Measurements from ENCODE around the gene ST6GALNAC3.

The ST6GALNAC3 gene

GRCh38 chr1:76084685-76085084 is 10.1 kb downstream of the ST6GALNAC3 start:
- TF ChIP-seq GATA2 (IDR thresholded peaks at IDR 0.05; ENCODE audit: low read depth, low read length) (no peak), GATA3 (IDR thresholded peaks at IDR 0.05; ENCODE audit: low read depth, low read length) (no peak)

- no peak for TF ChIP-seq GATA2 (IDR thresholded peaks at IDR 0.05; ENCODE audit: low read depth, low read length)
- TF ChIP-seq GATA3 (IDR thresholded peaks at IDR 0.05; ENCODE audit: low read depth, low read length): no peak
Observed at GRCh38 chr1:76086109-76086508, 11.6 kb downstream of the ST6GALNAC3 start.

DNA sequence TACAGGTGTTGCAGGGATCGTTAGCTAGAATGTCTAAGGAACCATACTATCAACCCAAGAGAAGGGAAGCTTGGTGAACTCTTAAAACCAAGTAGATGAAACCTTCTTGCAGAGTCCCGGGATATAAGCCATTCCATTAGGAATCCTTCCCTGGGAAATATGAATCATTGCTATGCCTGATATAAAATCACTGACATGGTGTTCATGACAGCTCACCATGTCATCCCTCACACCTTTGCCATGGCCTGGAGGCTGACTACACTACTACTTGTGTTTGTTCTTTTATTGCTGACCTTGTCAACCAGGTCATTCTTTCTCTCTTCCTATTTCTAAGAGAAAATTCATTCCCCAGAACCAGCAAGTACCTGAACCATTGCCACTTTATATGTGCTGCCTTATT is 12.1 kb downstream of the ST6GALNAC3 start:
- TF ChIP-seq GATA2 (IDR thresholded peaks at IDR 0.05; ENCODE audit: low read depth, low read length): no peak
- TF ChIP-seq GATA3 (IDR thresholded peaks at IDR 0.05; ENCODE audit: low read depth, low read length): no peak

DNA sequence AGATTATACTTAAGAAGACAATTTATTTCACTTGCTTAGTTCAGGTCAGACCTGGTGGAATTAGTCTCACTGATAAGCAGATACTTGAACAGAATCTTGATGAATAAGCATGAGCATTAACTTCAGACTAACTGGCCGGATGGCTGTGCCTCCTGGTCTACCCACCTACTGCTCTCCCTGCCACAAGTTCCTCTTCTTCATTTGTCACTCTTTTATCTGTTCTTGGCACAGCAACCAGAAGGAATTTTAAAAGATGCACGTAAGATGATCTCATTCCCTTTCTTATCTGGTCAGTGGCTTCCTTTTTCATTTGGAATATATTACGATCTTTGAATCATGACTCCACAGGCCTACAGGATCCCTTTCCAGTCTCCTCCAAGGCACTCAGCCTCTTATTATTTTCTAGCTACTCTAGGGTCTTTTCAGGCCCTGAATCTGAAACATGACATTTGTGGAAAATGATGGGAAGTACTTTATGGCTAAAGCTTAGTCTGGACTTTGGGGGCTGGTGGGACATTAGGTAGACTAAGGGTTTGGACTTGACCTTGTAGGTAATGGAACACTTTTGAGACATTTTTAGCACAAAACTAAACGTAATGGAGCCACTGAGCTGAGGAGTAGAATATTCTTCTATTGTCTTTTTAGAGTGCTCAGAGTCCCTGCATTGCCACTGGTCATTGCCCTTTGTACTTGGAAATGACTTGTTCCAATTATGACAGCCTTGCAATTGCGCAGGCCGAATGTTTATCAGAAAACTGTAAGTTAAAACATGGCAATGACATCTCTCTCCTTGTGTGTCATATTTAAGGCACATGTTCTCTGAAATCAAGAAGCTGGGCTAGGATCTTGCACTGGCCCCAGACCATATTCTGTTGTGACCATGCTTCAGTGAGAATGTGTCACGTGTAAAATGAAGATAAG is 16.0 kb downstream of the ST6GALNAC3 start:
- TF ChIP-seq GATA2 (IDR thresholded peaks at IDR 0.05; ENCODE audit: low read depth, low read length) (no peak), GATA3 (IDR thresholded peaks at IDR 0.05; ENCODE audit: low read depth, low read length) (no peak)

DNA sequence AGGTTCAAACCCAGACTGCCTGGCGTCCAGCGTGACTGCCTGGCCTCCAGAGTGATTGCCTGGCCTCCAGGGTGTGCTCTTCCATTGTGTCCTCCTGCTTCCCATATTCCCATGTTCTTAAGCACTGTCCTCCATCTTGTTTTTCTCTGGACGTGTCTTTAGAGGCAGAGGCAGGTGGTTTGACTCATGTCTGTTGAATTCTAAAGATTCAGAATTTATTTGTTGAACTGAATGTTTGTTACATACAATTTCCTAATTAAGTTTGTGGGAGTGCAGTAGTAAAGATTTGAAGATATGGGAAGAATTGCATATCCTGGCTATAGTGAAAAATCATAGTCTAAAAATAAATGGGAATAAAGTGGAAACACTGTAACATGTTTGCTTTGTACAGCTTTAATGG is 18.3 kb downstream of the ST6GALNAC3 start:
- no peak for TF ChIP-seq GATA2 (IDR thresholded peaks at IDR 0.05; ENCODE audit: low read depth, low read length)
- TF ChIP-seq GATA3 (IDR thresholded peaks at IDR 0.05; ENCODE audit: low read depth, low read length): no peak

DNA sequence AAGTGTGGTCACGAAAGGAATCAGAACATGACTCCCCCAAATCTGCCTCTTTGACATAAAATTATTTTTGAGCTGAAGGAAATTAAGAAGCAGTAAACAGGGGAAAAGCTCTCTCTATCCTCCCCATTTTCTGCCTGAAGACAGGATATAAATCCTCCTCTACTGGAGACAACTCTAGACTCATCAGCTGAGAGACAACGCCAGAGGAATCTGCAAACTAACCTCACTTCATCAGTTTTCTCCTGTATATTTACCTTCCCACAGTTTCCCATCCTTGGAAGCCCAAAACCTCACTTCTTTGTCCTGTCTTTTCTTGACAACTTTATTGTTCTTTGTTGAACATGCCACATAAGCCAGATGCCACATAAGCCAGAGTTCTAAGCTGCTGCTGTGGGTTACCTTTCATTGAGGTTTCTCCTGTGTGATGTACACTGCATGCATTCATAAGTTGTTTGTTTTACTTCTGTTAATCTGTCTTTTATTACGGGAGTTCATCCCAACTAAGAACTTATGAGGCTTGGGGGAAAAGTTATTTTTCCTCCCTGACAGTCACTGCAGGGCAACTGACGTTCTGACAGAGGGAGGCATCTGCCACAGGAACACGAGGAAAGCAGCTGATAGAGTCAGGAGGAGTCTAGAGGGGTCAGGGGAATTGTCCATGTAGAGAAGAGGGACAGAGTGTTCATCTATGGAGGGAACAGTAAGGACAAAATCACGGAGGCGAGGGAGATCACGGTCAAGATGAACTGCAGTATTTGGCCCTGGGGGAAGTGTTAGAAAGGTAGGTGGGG is 19.2 kb downstream of the ST6GALNAC3 start:
- TF ChIP-seq GATA3 (IDR thresholded peaks at IDR 0.05; ENCODE audit: low read depth, low read length): no peak
- no peak for TF ChIP-seq GATA2 (IDR thresholded peaks at IDR 0.05; ENCODE audit: low read depth, low read length)

GRCh38 chr1:76095802-76096201 is 21.3 kb downstream of the ST6GALNAC3 start:
- TF ChIP-seq GATA3 (IDR thresholded peaks at IDR 0.05; ENCODE audit: low read depth, low read length) (no peak), GATA2 (IDR thresholded peaks at IDR 0.05; ENCODE audit: low read depth, low read length) (no peak)

GRCh38 chr1:76098845-76099244 is 24.3 kb downstream of the ST6GALNAC3 start:
- TF ChIP-seq GATA3 (IDR thresholded peaks at IDR 0.05; ENCODE audit: low read depth, low read length) (no peak), GATA2 (IDR thresholded peaks at IDR 0.05; ENCODE audit: low read depth, low read length) (no peak)

- no peak for TF ChIP-seq GATA3 (IDR thresholded peaks at IDR 0.05; ENCODE audit: low read depth, low read length)
- TF ChIP-seq GATA2 (IDR thresholded peaks at IDR 0.05; ENCODE audit: low read depth, low read length): no peak
Observed at GRCh38 chr1:76101548-76101947, 27.0 kb downstream of the ST6GALNAC3 start.

DNA sequence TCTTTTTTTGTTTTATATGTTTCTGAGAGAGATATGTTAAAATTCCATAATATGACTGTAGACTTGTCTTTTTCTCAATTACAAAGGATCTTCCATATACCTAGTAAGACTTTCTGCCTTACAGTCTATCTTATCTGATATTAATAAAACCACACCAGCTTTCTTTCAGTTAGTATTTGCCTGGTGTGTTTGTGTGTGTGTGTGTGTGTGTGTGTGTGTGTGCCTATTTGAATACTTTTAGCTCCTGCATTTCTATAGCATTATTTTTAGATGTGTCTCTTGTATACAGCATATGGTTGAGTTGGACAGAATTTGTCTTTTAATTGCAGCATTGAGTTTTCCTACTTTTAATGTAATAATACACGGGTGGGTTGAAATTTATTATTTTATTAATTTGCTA is 27.5 kb downstream of the ST6GALNAC3 start:
- TF ChIP-seq GATA3 (IDR thresholded peaks at IDR 0.05; ENCODE audit: low read depth, low read length) (no peak), GATA2 (IDR thresholded peaks at IDR 0.05; ENCODE audit: low read depth, low read length) (no peak)

DNA sequence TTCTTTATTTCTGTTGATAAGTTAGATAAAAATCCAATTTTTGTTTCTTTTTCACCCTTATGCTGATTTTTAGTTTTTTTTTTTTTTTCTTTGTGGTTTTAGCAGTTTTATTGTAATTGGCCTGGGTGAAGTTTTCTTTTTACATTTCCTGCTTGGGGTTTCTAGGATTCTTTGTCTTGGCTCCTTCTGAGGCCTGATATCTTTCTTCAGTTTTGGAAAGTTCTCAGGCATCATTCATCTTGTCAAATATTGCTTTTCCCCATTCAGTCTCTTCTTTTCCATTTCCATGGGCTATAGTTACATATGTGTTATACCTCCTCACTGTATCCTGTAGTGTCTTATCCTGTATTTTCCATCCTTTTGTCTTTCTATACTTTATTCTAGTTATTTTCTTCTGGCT is 28.5 kb downstream of the ST6GALNAC3 start:
- TF ChIP-seq GATA3 (IDR thresholded peaks at IDR 0.05; ENCODE audit: low read depth, low read length) (no peak), GATA2 (IDR thresholded peaks at IDR 0.05; ENCODE audit: low read depth, low read length) (no peak)

GRCh38 chr1:76105372-76105771 is 30.8 kb downstream of the ST6GALNAC3 start:
- TF ChIP-seq GATA2 (IDR thresholded peaks at IDR 0.05; ENCODE audit: low read depth, low read length) (no peak), GATA3 (IDR thresholded peaks at IDR 0.05; ENCODE audit: low read depth, low read length) (no peak)

GRCh38 chr1:76106251-76106650 is 31.7 kb downstream of the ST6GALNAC3 start:
- TF ChIP-seq GATA2 (IDR thresholded peaks at IDR 0.05; ENCODE audit: low read depth, low read length): no peak
- TF ChIP-seq GATA3 (IDR thresholded peaks at IDR 0.05; ENCODE audit: low read depth, low read length): no peak

GRCh38 chr1:76106719-76107235 is 32.2 kb downstream of the ST6GALNAC3 start:
- no peak for TF ChIP-seq GATA2 (IDR thresholded peaks at IDR 0.05; ENCODE audit: low read depth, low read length)
- no peak for TF ChIP-seq GATA3 (IDR thresholded peaks at IDR 0.05; ENCODE audit: low read depth, low read length)
